K562 (cell line): ENCODE data around the gene CSNK1G2. TPM values are rescaled to one million over a fixed set of nuclear protein-coding genes. Genes with fewer than 3 reads are reported as not detected.

ENCODE experiments used
- ARID3A ChIP-seq: IDR thresholded peaks from 2 replicates; pipeline ENCODE4 v1.6.1; 2012; ENCODE audit warnings: low read depth, low read length, improper control_type of control experiment, borderline replicate concordance
- E2F4 ChIP-seq: sonication (generic); formaldehyde crosslinking; IDR thresholded peaks from 2 replicates; pipeline ENCODE4 v1.8.0; 2022; ENCODE audit warnings: mild to moderate bottlenecking, low read depth, missing genetic modification reagents
- PTTG1 ChIP-seq: fragments of 450-650 bp; IDR thresholded peaks from 2 replicates; pipeline ENCODE4 v1.6.1; 2016; ENCODE audit warnings: low read depth, mild to moderate bottlenecking, missing genetic modification characterization, missing compliant biosample characterization
- UBTF ChIP-seq, 2 experiments: IDR thresholded peaks; 2 replicates each; pipeline ENCODE4 v1.6.1; 2012; ENCODE audit warnings: improper control_type of control experiment in 2 of 2, low read depth in 2 of 2, low read length in 2 of 2, borderline replicate concordance in 1 of 2
- ZNF134 ChIP-seq: fragments of 250-450 bp; sonication (Bioruptor Pico); conservative IDR thresholded peaks from 2 replicates; pipeline ENCODE4 v1.4.0; 2020
- ZNF764 ChIP-seq: fragments of 250-450 bp; sonication (Bioruptor Pico); IDR thresholded peaks from 2 replicates; pipeline ENCODE4 v1.4.0; 2020; ENCODE audit warnings: low read depth, mild to moderate bottlenecking, moderate library complexity
- polyA plus RNA-seq, 8 experiments: library from polyadenylated mRNA; depleted of rRNA in 4 of 8; stranded (reverse) in 5 of 8; unstranded in 3 of 8; fragments of >200 nt; fragmentation: Nextera tagmentation in 2 of 8; fragmentation: Illumina TruSeq in 1 of 8; extraction: Ambion mirVana in 2 of 8; extraction: Trizol in 1 of 8; gene quantifications; 2 replicates each; pipeline versions ENCODE4 v1.2.1 to v1.2.3, GENCODE V29; 2011 to 2014; ENCODE audit warnings: inconsistent platforms in 1 of 8, missing spikeins in 1 of 8
- total RNA-seq, 7 experiments: library from RNA; depleted of rRNA in 6 of 7; stranded (reverse); fragments of >200 nt in 6 of 7; fragmentation: Illumina TruSeq in 2 of 7; extraction: Trizol in 2 of 7; gene quantifications; 2 replicates each; pipeline versions ENCODE4 v1.2.1 to v1.2.3, GENCODE V29; 2011 to 2021; ENCODE audit warnings: low replicate concordance in 1 of 7

CSNK1G2 gene
- total and polyA plus RNA-seq, 9 of the 15 experiments (the other 6 are each of a cell fraction or from before 2014, with no cell fraction given) = 0.48 to 119 (median 49.5) TPM

GRCh38 chr19:1942078-1942933, 1.3 kb downstream of the CSNK1G2 start (continued):
- TF ChIP-seq ZNF764 (CRISPR knock-in tag) = no peak
- no peak for TF ChIP-seq PTTG1 (tag)
- no peak for TF ChIP-seq ZNF134
- no peak for TF ChIP-seq ARID3A
- TF ChIP-seq UBTF (IDR thresholded peaks at IDR 0.05; ENCODE audit: borderline replicate concordance in 1 of 2, low read depth in 2 of 2, low read length in 2 of 2) = peak in 1 of 2 experiments; percentile 68; a peak in 2 of 4 replicates
- TF ChIP-seq E2F4 (CRISPR knock-in tag) = 0 out of 2 replicates have a peak, but pooled peaks have one; percentile 17
